M059J (cell line): Measurements from ENCODE around the gene FKBP1A. TPM values are rescaled to one million over a fixed set of nuclear protein-coding genes. Genes with fewer than 3 reads are reported as not detected.
"Not testable (repeated sequence)": the region's sequence is repeated elsewhere in the genome, so short reads cannot be mapped to it uniquely, and the experiment has no call there.

Experiments
- DNase-seq: peaks from one replicate; pipeline ENCODE4 v3.0.0-alpha.2; 2012; ENCODE audit warnings: low read depth
- total RNA-seq: library from RNA; depleted of rRNA; stranded (reverse); fragments of >200 nt; shearing (Covaris generic); gene quantifications from 2 replicates; pipeline ENCODE4 v1.2.3, GENCODE V29; 2014

Gene FKBP1A
- total RNA-seq, 1 experiment from 2014 or later = 387 TPM

- DNase-seq = no peak
Observed at GRCh38 chr20:1364106-1364505, 28.7 kb downstream of the FKBP1A start.

GRCh38 chr20:1363522-1363921, 29.3 kb downstream of the FKBP1A start:
- no peak for DNase-seq

GRCh38 chr20:1362484-1362883, 30.4 kb downstream of the FKBP1A start:
- no peak for DNase-seq

- DNase-seq = no peak
Observed at GRCh38 chr20:1360094-1360846, 32.6 kb downstream of the FKBP1A start.

GRCh38 chr20:1357921-1358671, 34.8 kb downstream of the FKBP1A start:
- peak; percentile 84 for DNase-seq

GRCh38 chr20:1353956-1354355, 38.9 kb downstream of the FKBP1A start:
- no peak for DNase-seq

GRCh38 chr20:1346315-1346969, 46.4 kb downstream of the FKBP1A start:
- DNase-seq = no peak

GRCh38 chr20:1345756-1346093, 47.1 kb downstream of the FKBP1A start:
- DNase-seq = no peak

GRCh38 chr20:1345030-1345755, 47.7 kb downstream of the FKBP1A start:
- no peak for DNase-seq

GRCh38 chr20:1343446-1344124, 49.3 kb downstream of the FKBP1A start:
- not testable (repeated sequence) for DNase-seq

- peak; percentile 60 for DNase-seq
Observed at GRCh38 chr20:1341561-1342265, 51.1 kb downstream of the FKBP1A start.

GRCh38 chr20:1338801-1339200, 54.1 kb downstream of the FKBP1A start:
- DNase-seq = no peak

- DNase-seq = no peak
Observed at GRCh38 chr20:1338096-1338495, 54.8 kb downstream of the FKBP1A start.

GRCh38 chr20:1337441-1337840, 55.4 kb downstream of the FKBP1A start:
- no peak for DNase-seq

- no peak for DNase-seq
Observed at GRCh38 chr20:1336699-1337367, 56.0 kb downstream of the FKBP1A start.

- DNase-seq = no peak
Observed at GRCh38 chr20:1335961-1336698, 56.7 kb downstream of the FKBP1A start.

- no peak for DNase-seq
Observed at GRCh38 chr20:1334761-1335160, 58.1 kb downstream of the FKBP1A start.

- DNase-seq = no peak
Observed at GRCh38 chr20:1334370-1334731, 58.5 kb downstream of the FKBP1A start.

GRCh38 chr20:1333462-1334369, 59.1 kb downstream of the FKBP1A start:
- no peak for DNase-seq
